HCT116 (cell line): Measurements from ENCODE around the gene NACC2. TPM values are rescaled to one million over a fixed set of nuclear protein-coding genes. Genes with fewer than 3 reads are reported as not detected.
A peak's percentile ranks its signal among the peaks of the same experiment; 100 is the strongest.

Source experiments
- ATAC-seq: fragments of 200-7000 bp; cut with Tn5 transposase; 2 replicates; pipeline ENCODE4 v1.9.1; 2020; ENCODE audit warnings: mild to moderate bottlenecking, moderate library complexity
- BruUV-seq: library from RNA; stranded (reverse); fragments of 400-500 nt; replicated peaks from 2 replicates; lab custom pipeline; 2021; lab: Mats Ljungman, UMichigan
- CTCF ChIA-PET: fragments of 300-600 bp; sonication (Branson Sonifier 250); formaldehyde crosslinking; loops from one replicate; lab custom pipeline; 2021; ENCODE audit warnings: antibody characterized with exemption; lab: Charles Lee
- POLR2A ChIA-PET: fragments of 300-600, 350-600 bp; sonication (Branson Sonifier 250); formaldehyde crosslinking; loops from one replicate; lab custom pipeline; 2021; ENCODE audit warnings: antibody characterized with exemption; lab: Charles Lee
- RAD21 ChIA-PET, 2 experiments: fragments of 300-600 bp; sonication (Branson Sonifier 250); formaldehyde crosslinking; loops; one replicate each; lab custom pipeline; 2023; ENCODE audit warnings: low total read pairs in 2 of 2; ENCODE audit not compliant: uncharacterized antibody in 2 of 2, unreplicated experiment in 2 of 2, low non-redundant PET in 1 of 2; lab: Charles Lee
- DNase-seq: peaks from one replicate; pipeline ENCODE4 v3.0.0-alpha.2; 2010; ENCODE audit warnings: low read depth, low spot score
- H2AFZ ChIP-seq: fragments of 200-600 bp; shearing (Covaris generic), sonication (generic); 2 replicates; pipeline ENCODE4 v1.6.1; 2017; ENCODE audit warnings: low read depth, mixed run types, mixed read lengths, antibody characterized with exemption, low read length; ENCODE audit not compliant: poor library complexity, severe bottlenecking
- H3K27ac ChIP-seq: 2 replicates; pipeline ENCODE4 v1.5.1; 2012; ENCODE audit warnings: low read depth, low read length
- H3K27me3 ChIP-seq: fragments of 200-600 bp; sonication (generic); 2 replicates; pipeline ENCODE4 v1.6.1; 2016; ENCODE audit warnings: mixed run types, low read length, mixed read lengths; ENCODE audit not compliant: insufficient read depth
- H3K36me3 ChIP-seq, 2 experiments: fragments of 200-500 bp in 1 of 2; fragments of 200-600 bp in 1 of 2; sonication (Bioruptor generic) in 1 of 2; sonication (generic) in 1 of 2; 2 replicates each; pipeline versions ENCODE4 v1.5.1 to v1.6.1; 2014 to 2016; ENCODE audit warnings: low read length in 2 of 2, inconsistent platforms in 1 of 2, mixed read lengths in 1 of 2, mixed run types in 1 of 2; ENCODE audit not compliant: insufficient read depth in 2 of 2, control insufficient read depth in 1 of 2
- H3K4me1 ChIP-seq, 2 experiments: fragments of 200-600 bp in 1 of 2; sonication (generic) in 1 of 2; 2 replicates each; pipeline versions ENCODE4 v1.5.1 to v1.6.1; 2012 to 2017; ENCODE audit warnings: low read length in 2 of 2, inconsistent platforms in 1 of 2, mild to moderate bottlenecking in 1 of 2, mixed read lengths in 1 of 2, mixed run types in 1 of 2, moderate library complexity in 1 of 2; ENCODE audit not compliant: insufficient read depth in 2 of 2, control insufficient read depth in 1 of 2
- H3K4me2 ChIP-seq: fragments of 200-600 bp; sonication (generic); 2 replicates; pipeline ENCODE4 v1.6.1; 2017; ENCODE audit warnings: mixed run types, low read length, mixed read lengths
- H3K4me3 ChIP-seq, 2 experiments: fragments of 200-600 bp in 1 of 2; sonication (generic) in 1 of 2; replicated peaks in 1 of 2; 2 replicates each; pipeline ENCODE4 v1.5.1; 2011 to 2016; ENCODE audit warnings: low read length in 2 of 2, control low read depth in 1 of 2, low read depth in 1 of 2, mild to moderate bottlenecking in 1 of 2, mixed read lengths in 1 of 2, mixed run types in 1 of 2
- H3K79me2 ChIP-seq: fragments of 200-600 bp; sonication (generic); 2 replicates; pipeline ENCODE4 v1.6.1; 2017; ENCODE audit warnings: mild to moderate bottlenecking, mixed run types, low read length, moderate library complexity, mixed read lengths; ENCODE audit not compliant: insufficient read depth
- H3K9ac ChIP-seq: fragments of 200-600 bp; sonication (generic); 2 replicates; pipeline ENCODE4 v1.6.1; 2016; ENCODE audit warnings: low read length, mixed read lengths
- H3K9me2 ChIP-seq: fragments of 200-600 bp; sonication (generic), shearing (Covaris generic); 2 replicates; pipeline ENCODE4 v1.6.1; 2017; ENCODE audit warnings: mixed run types, mild to moderate bottlenecking, moderate library complexity; ENCODE audit not compliant: insufficient read depth
- H3K9me3 ChIP-seq, 2 experiments: fragments of 200-500 bp in 1 of 2; fragments of 200-600 bp in 1 of 2; sonication (Bioruptor generic) in 1 of 2; sonication (generic) in 1 of 2; 2 replicates each; pipeline ENCODE4 v1.6.1; 2014 to 2017; ENCODE audit warnings: low read length in 2 of 2, mixed read lengths in 2 of 2, inconsistent platforms in 1 of 2, low read depth in 1 of 2, mild to moderate bottlenecking in 1 of 2, mixed run types in 1 of 2, moderate library complexity in 1 of 2; ENCODE audit not compliant: control insufficient read depth in 1 of 2, insufficient read depth in 1 of 2
- H4K20me1 ChIP-seq: fragments of 200-600 bp; sonication (generic), shearing (Covaris generic); 2 replicates; pipeline ENCODE4 v1.6.1; 2017; ENCODE audit warnings: mixed run types, mild to moderate bottlenecking, moderate library complexity; ENCODE audit not compliant: insufficient read depth
- EGR1 ChIP-seq: IDR thresholded peaks from 2 replicates; pipeline ENCODE4 v1.6.1; 2012; ENCODE audit warnings: low read depth
- EZH2 ChIP-seq: fragments of 200-600 bp; sonication (generic); IDR thresholded peaks from 2 replicates; pipeline ENCODE4 v1.6.1; 2017; ENCODE audit warnings: antibody characterized with exemption, mixed run types
- POLR2AphosphoS5 ChIP-seq: IDR thresholded peaks from 2 replicates; pipeline ENCODE4 v1.6.1; 2011; ENCODE audit warnings: mild to moderate bottlenecking, low read depth, low read length, moderate library complexity
- SP1 ChIP-seq: IDR thresholded peaks from 2 replicates; pipeline ENCODE4 v1.6.1; 2012; ENCODE audit warnings: low read depth
- ZBTB33 ChIP-seq: IDR thresholded peaks from 2 replicates; pipeline ENCODE4 v1.6.1; 2011; ENCODE audit warnings: mild to moderate bottlenecking, low read length, moderate library complexity; ENCODE audit not compliant: insufficient replicate concordance; ENCODE audit errors: extremely low read depth
- ZFX ChIP-seq: fragments of 450-650 bp; IDR thresholded peaks from 2 replicates; pipeline ENCODE4 v1.6.1; 2017
- intact Hi-C: fragments of 100-400 bp; cut with micrococcal nuclease; formaldehyde crosslinking; loops from 2 replicates; pipeline ENCODE4 v1.10.0; 2022
- total RNA-seq: library from RNA; stranded (reverse); gene quantifications from one replicate; pipeline ENCODE4 v1.2.1, GENCODE V29; 2021; ENCODE audit not compliant: unreplicated experiment

NACC2 gene
- total RNA-seq, 1 experiment from 2014 or later = 27.8 TPM

GRCh38 chr9:135993409-135993742, 101.7 kb downstream of the NACC2 start:
- H4K20me1 ChIP-seq = no peaks in the 10 kb centered on the region
- no peaks in the 10 kb centered on the region for H3K27me3 ChIP-seq
- ATAC-seq (no peak), DNase-seq (no peak)
- ChIA-PET POLR2A (no interaction called here), CTCF (no interaction called here), RAD21 (no interaction called here)
- no TSS peak for BruUV-seq
- no peak overlapping the region for H3K9ac ChIP-seq
- peaks cover 12 to 32% of the 10 kb centered on the region in 2 experiments for H3K4me1 ChIP-seq
- no peak overlapping the region for H2AFZ ChIP-seq
- H3K9me3 ChIP-seq = no peaks in the 10 kb centered on the region
- no peaks in the 10 kb centered on the region for H3K9me2 ChIP-seq
- H3K4me3 ChIP-seq = no peak overlapping the region
- H3K4me2 ChIP-seq = peak overlapping the region; percentile 74
- no peaks in the 10 kb centered on the region for H3K36me3 ChIP-seq
- no peak for TF ChIP-seq EGR1
- TF ChIP-seq ZBTB33 = no peak
- no peak for TF ChIP-seq EZH2
- peak overlapping the region; percentile 50; the same call in 1 of the 2 replicates for H3K27ac ChIP-seq
- intact Hi-C loops = no loop called here
- H3K79me2 ChIP-seq = no peaks in the 10 kb centered on the region

GRCh38 chr9:135992486-135993408, 102.3 kb downstream of the NACC2 start:
- Histone ChIP-seq H3K9me2 (no peaks in the 10 kb centered on the region), H3K4me2 (peak overlapping the region; percentile 74), H4K20me1 (no peaks in the 10 kb centered on the region), H3K4me3 (peak overlapping the region; percentile 17 to 39), H3K4me1 (peaks cover 12 to 32% of the 10 kb centered on the region in 2 experiments), H3K9ac (peak overlapping the region; percentile 38), H2AFZ (peak overlapping the region; percentile 7), H3K9me3 (no peaks in the 10 kb centered on the region), H3K27me3 (no peaks in the 10 kb centered on the region), H3K36me3 (no peaks in the 10 kb centered on the region), H3K79me2 (no peaks in the 10 kb centered on the region), H3K27ac (peak overlapping the region; percentile 50; the same call in 1 of the 2 replicates)
- BruUV-seq = no TSS peak
- ChIA-PET CTCF (no interaction called here), POLR2A (no interaction called here), RAD21 (no interaction called here)
- intact Hi-C loops = no loop called here
- no peak for DNase-seq
- no peak for TF ChIP-seq SP1
- TF ChIP-seq ZFX = peak; percentile 46; the same call in 1 of the 2 replicates
- peak; percentile 31; the same call in 1 of the 2 replicates for TF ChIP-seq POLR2AphosphoS5
- peak; percentile 73 for ATAC-seq
